WI38 (cell line): Measurements from ENCODE around the gene PODXL.

Experiments used
- H3K4me3 ChIP-seq: 2 replicates; pipeline ENCODE4 v1.5.1; 2011; ENCODE audit warnings: low read depth, mild to moderate bottlenecking, control low read depth, low read length
- TF ChIP-seq, protein P1 (sequence below): IDR thresholded peaks from 2 replicates; pipeline ENCODE4 v1.5.1; 2012; ENCODE audit warnings: low read depth, mild to moderate bottlenecking, control low read depth, low read length

The PODXL gene

DNA sequence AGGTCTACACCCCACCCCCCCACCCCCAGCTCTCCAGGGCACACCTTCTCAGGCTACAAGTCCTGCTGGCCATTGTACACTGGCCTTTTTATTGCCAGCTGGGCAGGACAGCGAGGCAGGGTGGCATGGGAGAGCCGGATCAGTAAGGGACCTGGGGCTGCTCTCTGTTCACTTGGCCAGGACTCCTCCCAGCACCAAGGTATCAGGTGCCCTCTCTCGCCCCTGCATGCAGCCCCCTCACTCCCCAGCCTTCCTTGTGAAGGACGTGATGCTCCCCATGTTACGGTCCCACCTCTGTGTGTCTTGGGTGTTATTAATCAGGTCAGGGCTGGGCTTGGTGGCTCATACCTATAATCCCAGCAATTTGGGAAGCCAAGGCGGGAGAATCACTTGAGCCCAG, 26.3 kb downstream of the PODXL start:
- H3K4me3 ChIP-seq = no peak overlapping the region
- TF ChIP-seq, protein P1, sequence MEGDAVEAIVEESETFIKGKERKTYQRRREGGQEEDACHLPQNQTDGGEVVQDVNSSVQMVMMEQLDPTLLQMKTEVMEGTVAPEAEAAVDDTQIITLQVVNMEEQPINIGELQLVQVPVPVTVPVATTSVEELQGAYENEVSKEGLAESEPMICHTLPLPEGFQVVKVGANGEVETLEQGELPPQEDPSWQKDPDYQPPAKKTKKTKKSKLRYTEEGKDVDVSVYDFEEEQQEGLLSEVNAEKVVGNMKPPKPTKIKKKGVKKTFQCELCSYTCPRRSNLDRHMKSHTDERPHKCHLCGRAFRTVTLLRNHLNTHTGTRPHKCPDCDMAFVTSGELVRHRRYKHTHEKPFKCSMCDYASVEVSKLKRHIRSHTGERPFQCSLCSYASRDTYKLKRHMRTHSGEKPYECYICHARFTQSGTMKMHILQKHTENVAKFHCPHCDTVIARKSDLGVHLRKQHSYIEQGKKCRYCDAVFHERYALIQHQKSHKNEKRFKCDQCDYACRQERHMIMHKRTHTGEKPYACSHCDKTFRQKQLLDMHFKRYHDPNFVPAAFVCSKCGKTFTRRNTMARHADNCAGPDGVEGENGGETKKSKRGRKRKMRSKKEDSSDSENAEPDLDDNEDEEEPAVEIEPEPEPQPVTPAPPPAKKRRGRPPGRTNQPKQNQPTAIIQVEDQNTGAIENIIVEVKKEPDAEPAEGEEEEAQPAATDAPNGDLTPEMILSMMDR = no peak

DNA sequence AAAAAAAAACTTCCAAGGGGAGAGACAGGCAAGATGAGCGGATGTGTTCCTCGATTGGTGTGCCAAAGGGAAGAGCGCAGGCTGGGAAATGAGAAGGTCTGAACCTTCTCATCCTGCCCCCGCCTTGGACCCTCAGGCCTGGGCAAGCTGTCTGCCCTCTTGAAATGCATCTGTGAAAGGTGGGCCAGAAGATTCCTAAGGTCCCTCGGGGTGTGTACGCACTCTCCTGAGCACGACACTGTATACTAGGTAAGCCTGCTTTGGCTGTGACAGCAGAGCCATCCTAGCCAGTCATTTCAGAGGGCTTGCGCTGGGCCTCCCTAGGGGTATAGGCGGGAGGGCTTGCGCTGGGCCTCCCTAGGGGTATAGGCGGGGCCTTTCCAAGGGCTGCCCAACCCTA, 26.8 kb downstream of the PODXL start:
- H3K4me3 ChIP-seq = no peak overlapping the region
- TF ChIP-seq, protein P1 = no peak

DNA sequence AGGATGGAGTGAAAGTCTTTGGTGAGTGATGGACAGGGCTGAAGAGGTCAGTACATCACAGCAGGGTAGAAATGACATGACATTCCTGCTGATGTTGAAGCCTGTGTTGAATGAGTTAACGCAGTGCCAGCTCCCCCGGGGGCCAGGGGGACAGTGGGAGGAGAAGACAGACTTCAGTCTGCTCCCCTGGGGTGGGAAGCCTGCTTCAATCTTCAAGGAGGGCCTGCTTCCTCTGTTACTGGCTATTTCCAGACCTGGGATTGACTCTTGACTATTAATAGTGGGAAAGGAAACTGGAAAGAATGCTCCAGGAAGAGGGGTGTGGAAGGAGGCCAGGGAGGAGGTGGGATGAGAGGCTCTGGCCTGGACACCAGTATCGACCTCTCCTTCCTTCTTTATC, 27.2 kb downstream of the PODXL start:
- no peak overlapping the region for H3K4me3 ChIP-seq
- TF ChIP-seq, protein P1 = no peak

DNA sequence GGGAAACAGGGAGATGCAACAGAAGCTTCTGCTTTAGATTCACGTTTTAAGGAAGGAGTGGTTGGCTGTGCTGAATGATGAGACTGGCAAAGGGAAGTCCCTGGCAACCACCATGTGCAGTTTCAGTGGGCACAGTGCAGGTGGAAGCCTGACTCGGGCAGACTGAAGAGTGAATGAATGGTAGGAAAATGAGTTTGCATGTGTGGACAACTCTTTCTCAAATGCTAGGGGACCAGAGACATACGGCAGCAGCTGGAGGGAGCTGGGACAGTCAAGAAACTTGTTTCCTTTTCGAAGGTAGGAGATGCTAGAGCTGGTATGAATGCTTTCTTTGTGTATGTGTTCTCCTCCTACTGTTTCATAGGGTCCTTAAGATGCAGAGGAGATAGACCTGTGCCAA, 29.0 kb downstream of the PODXL start:
- TF ChIP-seq, protein P1 = no peak
- no peak overlapping the region for H3K4me3 ChIP-seq

DNA sequence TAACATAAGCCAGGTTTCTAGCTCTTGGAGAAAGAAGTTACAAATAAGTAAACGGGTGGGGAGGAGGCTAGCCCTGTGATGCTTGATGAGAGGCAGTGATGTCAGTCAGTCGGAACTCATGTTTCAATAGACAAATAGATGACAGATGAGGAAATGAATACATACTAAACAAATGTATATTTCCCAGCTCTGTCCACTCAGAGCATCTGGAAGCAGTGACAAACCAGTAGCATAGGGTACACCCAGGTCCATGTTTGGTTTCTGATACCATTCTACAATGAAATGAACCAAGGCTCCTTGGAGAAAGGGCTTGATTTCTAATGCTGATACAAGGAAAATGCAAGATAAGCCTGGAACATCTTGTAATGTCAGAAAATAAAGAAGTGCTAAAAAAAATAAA, 30.6 kb downstream of the PODXL start:
- TF ChIP-seq, protein P1 = no peak
- H3K4me3 ChIP-seq = no peak overlapping the region

DNA sequence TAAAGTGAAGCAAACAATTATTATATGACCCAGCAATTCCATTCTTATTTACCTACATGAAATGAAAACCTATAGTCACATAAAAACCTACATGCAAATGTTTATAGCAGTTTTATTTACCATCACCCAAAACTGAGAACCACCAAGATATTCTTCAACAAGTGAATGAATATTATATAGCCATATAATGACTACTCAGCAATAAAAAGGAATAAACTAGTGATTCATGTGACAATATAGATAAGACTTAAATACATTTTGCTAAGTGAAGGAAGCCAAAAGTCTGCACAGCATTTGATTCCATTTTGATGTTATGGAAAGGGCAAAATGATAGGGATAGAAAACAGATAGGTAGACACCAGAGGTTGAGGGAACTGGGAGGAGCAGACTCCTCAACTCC, 31.7 kb downstream of the PODXL start:
- TF ChIP-seq, protein P1 = no peak
- H3K4me3 ChIP-seq = no peak overlapping the region

DNA sequence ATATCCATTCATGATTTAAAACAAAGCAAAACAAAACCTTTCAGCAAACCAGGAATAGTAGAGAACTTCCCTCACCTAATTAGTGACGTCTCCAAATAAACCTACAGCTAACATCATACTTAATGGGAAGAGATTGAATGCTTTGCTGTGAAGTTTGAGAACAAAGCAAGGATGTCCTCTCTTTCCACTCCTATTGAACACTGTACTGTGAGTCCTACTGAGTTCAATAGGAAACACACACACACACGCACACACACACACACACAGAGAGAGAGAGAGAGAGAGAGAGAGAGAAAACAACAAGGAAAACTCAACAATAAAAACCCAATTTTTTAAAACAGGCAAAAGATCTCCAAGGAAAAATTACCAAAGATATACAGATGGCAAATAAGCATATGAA, 32.3 kb downstream of the PODXL start:
- no peak overlapping the region for H3K4me3 ChIP-seq
- TF ChIP-seq, protein P1 = no peak
